Activated naive CD4-positive, alpha-beta T cell treated with anti-CD3 and anti-CD28 coated beads, Interleukin-2, amount 10 ng/mL, durations not matched to agents 7 days and 5 days (primary cell): ENCODE results near the gene BLZF1.
"Not testable (repeated sequence)": the region's sequence is repeated elsewhere in the genome, so short reads cannot be mapped to it uniquely, and the experiment has no call there.

Experiments
- CTCF ChIA-PET: fragments of 350-600 bp; sonication (Branson Sonifier 250); formaldehyde crosslinking; loops from one replicate; lab custom pipeline; 2021; ENCODE audit warnings: antibody characterized with exemption; lab: Charles Lee
- DNase-seq: peaks from one replicate; pipeline ENCODE4 v3.0.0-alpha.2; 2020
- H3K27ac Mint-ChIP-seq: one replicate; pipeline ENCODE4 v1.8.0; 2021; ENCODE audit warnings: mild to moderate bottlenecking, moderate library complexity, mixed read lengths
- H3K27me3 Mint-ChIP-seq: one replicate; pipeline ENCODE4 v1.8.0; 2021; ENCODE audit warnings: mild to moderate bottlenecking, mixed read lengths
- H3K36me3 Mint-ChIP-seq: one replicate; pipeline ENCODE4 v1.8.0; 2021; ENCODE audit warnings: mixed read lengths
- H3K4me1 Mint-ChIP-seq: one replicate; pipeline ENCODE4 v1.8.0; 2021; ENCODE audit warnings: mixed read lengths
- H3K4me3 Mint-ChIP-seq: one replicate; pipeline ENCODE4 v1.8.0; 2021; ENCODE audit warnings: mild to moderate bottlenecking, moderate library complexity, mixed read lengths
- H3K9me3 Mint-ChIP-seq: one replicate; pipeline ENCODE4 v1.8.0; 2021; ENCODE audit warnings: mixed read lengths

Gene BLZF1

DNA sequence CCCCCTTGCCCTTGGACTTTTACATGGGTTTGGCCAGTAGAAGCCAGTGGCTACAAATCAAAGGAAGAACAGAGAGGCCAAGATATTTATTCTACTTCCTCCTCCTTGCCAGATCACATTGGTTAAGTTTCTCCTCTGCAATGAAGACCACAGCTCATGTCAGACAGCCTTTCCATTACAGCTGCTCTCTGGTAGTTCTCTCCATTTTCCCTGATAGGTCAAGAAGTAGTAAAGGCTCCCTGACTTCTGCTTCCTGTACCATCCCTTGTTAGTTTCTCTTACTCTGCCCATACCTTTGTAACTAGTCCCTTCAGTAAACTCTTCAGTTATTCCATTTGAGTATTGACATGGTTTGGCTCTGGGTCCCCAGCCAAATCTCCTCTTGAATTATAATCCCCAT is 28.2 kb upstream of the BLZF1 start:
- Mint-ChIP-seq H3K27ac (no peak overlapping the region), H3K4me1 (peaks cover 18% of the 10 kb centered on the region), H3K27me3 (no peaks in the 10 kb centered on the region), H3K4me3 (no peak overlapping the region), H3K9me3 (peaks cover under 1% of the 10 kb centered on the region), H3K36me3 (peaks cover 12% of the 10 kb centered on the region)
- no peak for DNase-seq
- CTCF ChIA-PET, result interaction anchor here (1.0 kb wide), 1 partner anchor 9 kb away, joined by 7 read pairs; no protein-coding TSS in a partner anchor

DNA sequence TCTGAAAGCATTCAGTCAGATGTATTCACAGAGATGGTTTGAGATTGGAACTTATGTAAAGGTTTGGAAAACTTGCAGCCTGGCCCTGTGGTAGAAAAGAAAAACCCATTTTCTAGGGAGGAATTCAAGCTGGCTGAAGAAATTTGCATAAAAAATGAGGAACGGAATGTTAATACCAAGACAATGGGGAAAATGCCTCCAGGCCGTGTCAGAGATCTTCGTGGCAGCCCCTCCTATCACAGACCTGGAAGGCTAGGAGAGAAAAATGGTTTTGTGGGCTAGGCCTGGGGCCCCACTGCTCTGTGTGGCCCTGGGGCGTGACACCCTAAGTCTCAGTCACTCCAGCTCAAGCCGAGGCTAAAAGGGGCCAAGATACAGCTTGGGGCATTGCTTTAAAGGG is 27.1 kb upstream of the BLZF1 start:
- Mint-ChIP-seq H3K27ac (no peak overlapping the region), H3K36me3 (peaks cover 11% of the 10 kb centered on the region), H3K9me3 (no peaks in the 10 kb centered on the region), H3K4me3 (no peak overlapping the region), H3K4me1 (peaks cover 18% of the 10 kb centered on the region), H3K27me3 (no peaks in the 10 kb centered on the region)
- CTCF ChIA-PET, result interaction anchor here (1.1 kb wide), 1 partner anchor 737 kb away, joined by 3 read pairs; no protein-coding TSS in a partner anchor
- DNase-seq, result no peak

DNA sequence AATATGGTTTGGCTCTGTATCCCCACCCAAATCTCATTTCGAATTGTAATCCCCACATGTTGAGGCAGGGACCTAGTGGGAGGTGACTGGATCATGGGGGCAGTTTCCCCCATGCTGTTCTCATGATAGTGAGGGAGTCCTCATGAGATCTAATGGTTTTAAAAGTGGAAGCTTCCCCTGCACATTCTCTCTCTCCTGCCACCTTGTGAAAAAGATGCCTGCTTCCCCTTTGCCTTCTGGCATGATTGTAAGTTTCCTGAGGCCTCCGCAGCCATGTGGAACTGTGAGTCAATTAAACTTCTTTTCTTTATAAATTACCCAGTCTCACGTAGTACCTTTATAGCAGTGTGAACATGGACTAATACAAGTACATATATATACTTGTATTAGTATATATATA is 25.9 kb upstream of the BLZF1 start:
- H3K27ac Mint-ChIP-seq, H3K9me3 Mint-ChIP-seq, CTCF ChIA-PET, H3K27me3 Mint-ChIP-seq, H3K36me3 Mint-ChIP-seq, DNase-seq, H3K4me3 Mint-ChIP-seq: not testable (repeated sequence)
- H3K4me1 Mint-ChIP-seq, result peaks cover 18% of the 10 kb centered on the region

DNA sequence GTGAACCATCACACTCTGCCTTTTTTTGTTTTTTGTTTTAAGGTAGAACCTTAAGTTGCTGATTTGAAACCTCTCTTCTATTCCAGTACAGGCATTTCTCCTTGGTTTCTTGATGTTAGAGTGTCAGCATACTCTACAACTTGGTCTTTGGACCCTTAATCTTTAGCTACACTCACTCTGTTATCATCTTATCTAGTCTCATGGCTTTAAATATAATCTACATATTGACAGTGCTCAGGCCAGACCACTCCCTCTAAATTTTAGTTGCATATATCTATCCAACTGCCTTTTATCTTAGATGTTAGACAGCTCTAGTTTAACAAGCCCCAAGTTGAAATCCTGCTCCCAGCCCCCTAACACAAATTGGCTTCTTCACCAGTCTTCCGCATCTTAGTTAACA is 22.5 kb upstream of the BLZF1 start:
- no peak overlapping the region for H3K4me3 Mint-ChIP-seq
- H3K27ac Mint-ChIP-seq, result no peak overlapping the region
- CTCF ChIA-PET, result interaction anchor here (1.0 to 1.1 kb wide), 2 partner anchors 15 to 906 kb away, joined by 3 read pairs; no protein-coding TSS in a partner anchor
- DNase-seq, result no peak
- H3K36me3 Mint-ChIP-seq, result peaks cover 3% of the 10 kb centered on the region
- H3K9me3 Mint-ChIP-seq, result no peaks in the 10 kb centered on the region
- no peaks in the 10 kb centered on the region for H3K4me1 Mint-ChIP-seq
- peaks cover 4% of the 10 kb centered on the region for H3K27me3 Mint-ChIP-seq

DNA sequence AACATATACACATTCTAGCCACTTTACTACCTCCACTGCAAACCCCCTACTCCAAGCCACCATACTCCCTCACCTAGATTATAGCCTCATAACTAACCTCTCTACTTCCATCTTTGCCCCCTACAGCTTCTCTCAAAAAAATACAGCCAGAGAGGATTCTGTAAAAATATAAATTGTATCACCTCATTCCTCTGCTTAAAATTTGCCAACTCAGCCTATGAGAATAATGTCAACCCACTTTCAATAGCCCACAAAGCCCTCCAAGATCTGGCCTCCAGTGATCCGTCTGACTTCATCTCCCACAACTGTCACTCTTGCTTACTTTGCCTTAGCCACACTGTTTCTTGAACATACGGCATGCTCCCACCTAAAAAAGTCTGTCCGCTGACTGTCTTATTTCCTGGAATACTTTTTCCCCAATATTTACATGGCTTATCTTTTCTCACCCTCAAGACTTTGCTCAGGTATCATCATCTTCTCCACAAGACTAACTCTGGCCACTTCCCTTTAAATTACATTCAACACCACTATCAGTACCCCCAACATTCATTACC is 21.9 kb upstream of the BLZF1 start:
- DNase-seq, result no peak
- Mint-ChIP-seq H3K9me3 (no peaks in the 10 kb centered on the region), H3K27me3 (peaks cover 4% of the 10 kb centered on the region), H3K36me3 (no peaks in the 10 kb centered on the region), H3K27ac (no peak overlapping the region), H3K4me3 (no peak overlapping the region), H3K4me1 (no peaks in the 10 kb centered on the region)
- CTCF ChIA-PET, result interaction anchor here (1.0 to 6.3 kb wide), 6 partner anchors 15 to 907 kb away, joined by 3 to 79 read pairs (median 8); no protein-coding TSS in a partner anchor

DNA sequence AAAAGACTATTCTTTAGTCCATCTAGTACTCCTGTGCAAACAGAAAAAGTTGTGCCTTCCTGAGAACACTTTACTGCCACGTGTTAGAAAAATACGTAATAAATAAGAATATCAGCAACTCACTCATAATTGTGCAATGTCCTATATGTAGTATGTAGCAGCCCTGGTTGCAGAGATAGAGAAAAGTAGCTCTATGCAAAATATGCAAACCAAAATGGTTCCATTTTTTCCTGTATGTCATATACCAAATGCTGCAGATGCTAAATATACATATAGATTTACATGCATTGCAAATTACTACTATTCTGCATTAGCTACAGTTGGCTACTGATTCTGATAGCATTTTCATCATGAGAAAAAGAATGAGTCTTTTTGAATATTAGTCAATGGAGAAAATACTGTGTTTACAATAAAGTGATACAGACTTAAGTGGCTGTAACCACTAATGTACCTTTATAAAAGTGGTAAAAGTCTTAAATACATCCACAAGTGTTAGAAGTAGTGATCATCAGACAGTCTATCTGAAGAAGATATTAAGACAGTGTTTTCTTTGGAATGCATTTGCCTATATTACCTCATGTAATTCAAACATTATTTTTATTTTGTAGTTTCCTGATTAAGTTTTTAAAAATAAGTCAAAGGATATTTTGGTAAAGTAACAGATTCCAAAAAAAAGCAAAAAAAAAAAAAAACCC is 20.2 kb upstream of the BLZF1 start:
- Mint-ChIP-seq H3K9me3 (no peaks in the 10 kb centered on the region), H3K4me3 (no peak overlapping the region), H3K27me3 (peaks cover 4% of the 10 kb centered on the region), H3K27ac (no peak overlapping the region), H3K4me1 (peaks cover 2% of the 10 kb centered on the region), H3K36me3 (peaks cover 1% of the 10 kb centered on the region)
- CTCF ChIA-PET, result interaction anchor here (0.8 to 6.3 kb wide), 16 partner anchors 9 to 1005 kb away, joined by 3 to 79 read pairs (median 6); partner anchors contain the start of genes BLZF1, CCDC181 and NME7
- no peak for DNase-seq

DNA sequence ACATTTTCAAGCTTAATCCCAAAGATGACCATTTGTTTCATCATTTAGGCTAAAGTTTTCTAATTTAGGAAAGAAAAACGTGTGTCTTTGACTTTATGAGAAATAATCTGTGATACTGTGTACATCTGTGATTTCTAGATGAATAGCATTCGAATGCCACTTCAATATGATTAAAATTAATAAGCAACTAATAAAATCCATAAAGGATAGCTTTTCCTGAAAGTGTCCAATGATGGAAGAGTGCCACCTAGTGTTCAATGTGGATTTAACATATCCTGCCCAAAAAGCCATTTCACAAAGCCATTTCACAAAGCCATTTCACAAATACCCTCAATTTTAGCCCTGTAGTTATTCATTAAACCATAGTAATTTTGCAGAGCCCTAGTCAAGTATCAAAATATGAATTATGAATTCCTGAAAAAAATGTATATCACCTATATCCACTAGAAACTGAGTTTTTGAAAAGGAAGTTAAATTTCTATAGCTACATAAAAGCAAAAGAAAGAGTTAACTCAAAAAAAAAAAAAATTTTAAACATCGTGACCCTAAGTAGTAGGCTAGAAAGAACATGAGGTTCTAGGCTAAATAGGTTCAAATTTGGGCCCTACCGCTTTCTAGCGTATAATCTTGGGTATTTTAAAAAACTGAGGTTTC is 19.5 kb upstream of the BLZF1 start:
- Mint-ChIP-seq H3K9me3 (no peaks in the 10 kb centered on the region), H3K4me3 (no peak overlapping the region), H3K27ac (no peak overlapping the region), H3K4me1 (peaks cover 2% of the 10 kb centered on the region), H3K36me3 (peaks cover 1% of the 10 kb centered on the region), H3K27me3 (peaks cover 4% of the 10 kb centered on the region)
- DNase-seq, result no peak
- CTCF ChIA-PET, result interaction anchor here (0.8 to 6.3 kb wide), 17 partner anchors 9 to 1006 kb away, joined by 3 to 79 read pairs (median 6); partner anchors contain the start of genes BLZF1, CCDC181 and NME7

DNA sequence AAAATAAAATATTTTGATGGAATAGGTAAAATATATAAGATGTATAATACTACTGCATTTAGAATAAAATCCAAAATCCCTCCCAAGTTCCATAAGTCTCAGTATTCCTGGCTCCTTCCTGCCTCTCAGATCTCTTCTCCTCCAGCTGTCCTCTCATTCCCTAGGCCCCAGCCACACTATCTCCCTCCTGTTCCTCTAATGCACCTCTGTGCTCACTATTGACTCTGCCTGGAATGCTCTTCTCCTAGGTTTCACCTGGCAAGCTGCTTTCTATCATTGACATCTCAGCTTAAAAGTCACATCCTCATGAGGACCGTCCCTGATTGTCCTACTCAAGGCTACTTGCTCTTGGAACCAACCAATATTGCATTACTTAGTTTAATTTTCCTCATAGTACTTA is 7.6 kb upstream of the BLZF1 start:
- H3K4me1 Mint-ChIP-seq, result peaks cover 18% of the 10 kb centered on the region
- H3K27ac Mint-ChIP-seq, result no peak overlapping the region
- H3K9me3 Mint-ChIP-seq, result peaks cover 7% of the 10 kb centered on the region
- no peak for DNase-seq
- H3K36me3 Mint-ChIP-seq, result peaks cover 9% of the 10 kb centered on the region
- no peak overlapping the region for H3K4me3 Mint-ChIP-seq
- CTCF ChIA-PET, result interaction anchor here (3.4 kb wide), 1 partner anchor 12 kb away, joined by 12 read pairs; no protein-coding TSS in a partner anchor
- no peaks in the 10 kb centered on the region for H3K27me3 Mint-ChIP-seq

- peaks cover 18% of the 10 kb centered on the region for H3K4me1 Mint-ChIP-seq
- peaks cover 7% of the 10 kb centered on the region for H3K9me3 Mint-ChIP-seq
- H3K27ac Mint-ChIP-seq, result no peak overlapping the region
- peaks cover 9% of the 10 kb centered on the region for H3K36me3 Mint-ChIP-seq
- CTCF ChIA-PET, result interaction anchor here (0.6 to 3.4 kb wide), 2 partner anchors 13 to 726 kb away, joined by 3 to 12 read pairs; no protein-coding TSS in a partner anchor
- no peaks in the 10 kb centered on the region for H3K27me3 Mint-ChIP-seq
- DNase-seq, result no peak
- H3K4me3 Mint-ChIP-seq, result no peak overlapping the region
Observed at GRCh38 chr1:169361281-169361680, 6.7 kb upstream of the BLZF1 start.

- Mint-ChIP-seq H3K4me1 (peaks cover 18% of the 10 kb centered on the region), H3K4me3 (no peak overlapping the region), H3K27ac (no peak overlapping the region), H3K36me3 (peaks cover 9% of the 10 kb centered on the region), H3K27me3 (no peaks in the 10 kb centered on the region), H3K9me3 (peaks cover 7% of the 10 kb centered on the region)
- peak; percentile 27 for DNase-seq
- CTCF ChIA-PET, result interaction anchor here (0.7 to 3.4 kb wide), 4 partner anchors 10 to 1279 kb away, joined by 3 to 12 read pairs (median 4); no protein-coding TSS in a partner anchor
Observed at GRCh38 chr1:169363046-169363730, 4.8 kb upstream of the BLZF1 start.

- peaks cover 12% of the 10 kb centered on the region for H3K36me3 Mint-ChIP-seq
- H3K27ac Mint-ChIP-seq, result no peak overlapping the region
- H3K9me3 Mint-ChIP-seq, result peaks cover 7% of the 10 kb centered on the region
- DNase-seq, result no peak
- H3K4me1 Mint-ChIP-seq, result peaks cover 27% of the 10 kb centered on the region
- no peak overlapping the region for H3K4me3 Mint-ChIP-seq
- H3K27me3 Mint-ChIP-seq, result no peaks in the 10 kb centered on the region
- CTCF ChIA-PET, result no interaction called here
Observed at GRCh38 chr1:169364948-169365347, 3.0 kb upstream of the BLZF1 start.

DNA sequence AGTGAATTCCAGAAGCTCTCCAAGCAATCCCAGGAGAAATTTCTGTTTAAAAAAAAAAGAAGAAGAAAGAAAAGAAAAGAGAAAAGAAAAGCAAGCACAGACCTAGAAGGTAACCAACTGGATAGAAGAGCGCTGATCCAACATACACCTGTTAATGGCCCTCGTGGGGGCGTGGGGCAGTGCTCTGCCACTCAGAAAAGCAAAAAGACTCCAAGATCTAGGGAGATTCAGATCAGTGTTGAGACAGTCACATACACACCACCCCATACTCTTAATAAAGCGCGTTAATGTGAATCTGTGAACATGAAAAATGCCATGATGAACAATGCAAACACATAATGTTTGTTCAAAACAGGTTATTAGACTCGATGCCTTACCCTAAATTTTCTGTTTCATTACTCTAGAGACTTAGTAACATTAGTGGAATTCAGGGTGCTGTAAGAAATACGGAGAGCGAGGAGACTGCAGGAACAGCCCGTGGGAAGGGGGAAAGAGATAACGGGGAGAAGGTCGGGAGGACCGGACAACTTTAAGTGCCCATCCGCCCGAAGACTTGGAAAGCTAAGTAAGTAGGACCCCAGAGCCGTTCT is 804 bp upstream of the BLZF1 start:
- no peak overlapping the region for H3K27ac Mint-ChIP-seq
- peaks cover 47% of the 10 kb centered on the region for H3K4me1 Mint-ChIP-seq
- peaks cover 7% of the 10 kb centered on the region for H3K9me3 Mint-ChIP-seq
- H3K27me3 Mint-ChIP-seq, result no peaks in the 10 kb centered on the region
- peaks cover 28% of the 10 kb centered on the region for H3K36me3 Mint-ChIP-seq
- no peak overlapping the region for H3K4me3 Mint-ChIP-seq
- CTCF ChIA-PET, result interaction anchor here (0.8 to 1.4 kb wide), 3 partner anchors 19 to 179 kb away, joined by 3 to 4 read pairs (median 3); no protein-coding TSS in a partner anchor
- no peak for DNase-seq

DNA sequence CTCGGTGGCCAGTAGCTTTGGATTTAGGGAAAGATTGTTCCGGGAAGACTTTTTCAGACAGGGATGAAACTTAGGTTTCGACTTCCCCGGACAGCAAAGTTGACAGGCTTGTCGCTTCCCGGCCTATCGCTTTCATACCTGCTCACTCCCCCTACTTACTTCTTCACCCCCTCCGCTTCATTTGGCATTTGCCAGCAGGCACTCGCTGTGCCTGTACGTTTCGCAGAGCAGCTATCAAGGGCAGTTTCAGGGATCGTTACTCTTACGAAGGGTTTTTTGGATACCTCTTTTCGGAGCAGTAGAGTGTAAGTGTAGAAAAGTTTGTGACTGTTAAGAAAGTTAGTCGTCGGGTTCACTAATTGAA is 393 bp downstream of the BLZF1 start:
- Mint-ChIP-seq H3K4me1 (peaks cover 40% of the 10 kb centered on the region), H3K9me3 (peaks cover 7% of the 10 kb centered on the region), H3K36me3 (peaks cover 28% of the 10 kb centered on the region), H3K4me3 (no peak overlapping the region), H3K27ac (no peak overlapping the region), H3K27me3 (no peaks in the 10 kb centered on the region)
- peak; percentile 58 for DNase-seq
- CTCF ChIA-PET, result interaction anchor here (0.5 to 1.4 kb wide), 3 partner anchors 20 to 850 kb away, joined by 3 to 4 read pairs (median 3); no protein-coding TSS in a partner anchor
